ENCODE results near the gene PASK. TPM values are rescaled to one million over a fixed set of nuclear protein-coding genes. Genes with fewer than 3 reads are reported as not detected.

The PASK gene
- total and polyA plus RNA-seq, 2 experiments from 2014 or later = 0.56 to 2.1 TPM

DNA sequence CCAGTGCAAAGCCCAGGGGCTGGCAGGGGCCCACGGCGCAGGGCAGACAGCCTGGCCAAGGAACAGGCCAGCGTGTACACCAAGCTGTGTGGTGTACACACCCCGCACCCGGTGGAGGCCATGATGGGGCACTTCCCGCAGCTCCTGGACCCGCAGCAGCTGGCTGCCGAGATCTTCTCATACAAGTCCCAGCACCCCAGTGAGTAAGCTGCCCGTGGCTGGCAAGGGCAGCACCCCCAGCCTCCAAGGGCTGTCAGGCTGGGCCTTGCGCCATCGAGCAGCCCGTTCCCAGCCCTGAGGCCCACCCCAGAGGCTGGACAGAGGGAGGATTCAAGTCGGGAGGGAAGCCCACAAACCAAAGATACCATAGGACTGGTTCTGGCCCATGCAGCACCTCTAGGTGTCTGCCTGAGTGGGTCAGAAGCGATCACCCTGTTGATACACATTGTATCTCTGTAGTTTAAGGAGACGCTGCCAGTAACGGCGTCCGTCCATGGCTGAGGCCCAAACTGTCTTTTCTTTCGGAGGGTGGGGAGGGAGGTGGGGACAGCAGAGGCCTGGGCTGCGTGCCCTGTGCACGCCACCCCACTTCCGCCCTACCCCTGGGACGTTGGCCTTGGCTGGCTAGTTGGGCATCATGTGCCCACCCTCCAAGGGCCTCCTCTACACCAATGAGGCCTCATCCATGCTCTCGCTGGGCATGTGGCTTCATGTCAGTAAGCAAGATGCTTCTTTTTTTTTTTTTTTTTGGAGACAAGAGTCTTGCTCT is 30.4 kb downstream of the PASK start:
- H2AFZ ChIP-seq = no peak overlapping the region
- in situ Hi-C loops (cut with MboI) = no loop called here
- H3K9me3 ChIP-seq (ENCODE audit: low read depth) = no peaks in the 10 kb centered on the region
- no peaks in the 10 kb centered on the region for H3K27me3 ChIP-seq (replicated peaks; ENCODE audit: insufficient read depth)
- no peak overlapping the region for H3K27ac ChIP-seq
- H3K9me2 ChIP-seq (ENCODE audit: insufficient read depth) = no peaks in the 10 kb centered on the region
- no peak for TF ChIP-seq EZH2phosphoT487 (IDR thresholded peaks at IDR 0.05; ENCODE audit: insufficient read depth, low read depth)
- TF ChIP-seq EZH2 (IDR thresholded peaks at IDR 0.05; ENCODE audit: insufficient read depth, poor library complexity, severe bottlenecking) = no peak
- 89 to 91% methylated on average over 22 to 24 of the region's 24 CpGs for WGBS, 2 experiments (ENCODE audit: low coverage in 1 of 2, low lambda C conversion rate in 2 of 2, missing lambda C conversion rate in 2 of 2)
- no peaks in the 10 kb centered on the region for H3K36me3 ChIP-seq (ENCODE audit: low read depth)
- no peaks in the 10 kb centered on the region for H4K20me1 ChIP-seq (ENCODE audit: insufficient read depth)
- no peaks in the 10 kb centered on the region for H3K79me2 ChIP-seq (ENCODE audit: insufficient read depth)
- no peaks in the 10 kb centered on the region for H3K4me1 ChIP-seq (ENCODE audit: insufficient read depth)
- H3K4me2 ChIP-seq (ENCODE audit: unreplicated experiment) = no peak overlapping the region
- no peak overlapping the region for H3K9ac ChIP-seq
- peaks cover 5% of the 10 kb centered on the region; the same call in 1 of the 2 replicates for H3F3A ChIP-seq (ENCODE audit: insufficient read depth)
- H3K4me3 ChIP-seq = no peak overlapping the region
- no peak for DNase-seq

DNA sequence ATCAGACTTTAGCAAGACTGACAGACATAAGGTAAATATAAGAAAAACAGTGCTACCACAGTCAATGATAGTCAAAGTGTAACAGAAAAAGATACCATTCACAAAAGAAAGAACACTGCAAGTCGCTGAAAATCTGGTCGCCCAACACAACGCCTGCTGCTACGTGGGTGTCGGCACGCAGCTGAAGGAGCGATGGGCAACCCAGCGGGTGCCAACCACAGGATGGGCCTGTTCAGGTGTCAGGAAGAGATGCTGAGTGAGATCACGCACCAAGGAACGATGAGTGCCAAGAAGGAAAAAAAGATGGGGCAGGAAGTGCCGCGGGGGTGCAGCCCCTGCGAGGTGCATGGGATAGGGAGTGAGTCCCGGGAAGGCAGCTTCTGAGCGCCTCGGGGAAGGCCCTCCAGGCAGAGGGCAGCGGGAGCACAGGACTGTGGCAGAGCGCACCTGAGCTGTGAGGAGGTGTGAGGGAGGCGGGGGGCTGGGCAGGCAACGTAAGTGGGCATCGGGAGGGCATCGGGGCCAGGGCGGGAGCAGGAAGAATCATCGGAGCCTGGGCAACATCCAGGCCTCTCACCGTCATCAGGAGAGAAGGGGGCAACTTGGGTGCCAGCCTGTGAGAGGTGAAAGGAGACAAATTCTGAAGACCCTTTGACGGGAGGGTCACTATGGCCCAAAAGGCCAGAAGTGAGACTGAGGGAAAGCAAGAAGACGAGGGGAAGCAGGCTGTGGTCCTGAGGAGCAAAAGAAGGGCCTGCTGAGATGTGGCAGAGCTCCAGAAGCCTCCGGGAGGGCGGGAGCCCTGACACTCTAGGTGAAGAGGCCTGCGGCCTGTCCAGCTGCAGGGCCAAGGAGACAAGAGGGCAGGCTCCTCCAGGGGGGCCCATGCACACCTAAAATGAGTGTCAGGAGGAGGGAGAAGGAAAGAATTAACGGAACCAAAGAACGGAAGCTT is 32.4 kb downstream of the PASK start:
- H3K9me2 ChIP-seq (ENCODE audit: insufficient read depth) = no peaks in the 10 kb centered on the region
- H3K4me2 ChIP-seq (ENCODE audit: unreplicated experiment) = no peak overlapping the region
- H3K9ac ChIP-seq = no peak overlapping the region
- in situ Hi-C loops (cut with MboI) = no loop called here
- no peak overlapping the region for H3K27ac ChIP-seq
- DNase-seq = no peak
- no peak overlapping the region for H3K4me3 ChIP-seq
- peaks cover 5% of the 10 kb centered on the region; the same call in 1 of the 2 replicates for H3F3A ChIP-seq (ENCODE audit: insufficient read depth)
- H3K27me3 ChIP-seq (replicated peaks; ENCODE audit: insufficient read depth) = no peaks in the 10 kb centered on the region
- 87 to 89% methylated on average over 26 to 32 of the region's 32 CpGs for WGBS, 2 experiments (ENCODE audit: low coverage in 1 of 2, low lambda C conversion rate in 2 of 2, missing lambda C conversion rate in 2 of 2)
- TF ChIP-seq EZH2 (IDR thresholded peaks at IDR 0.05; ENCODE audit: insufficient read depth, poor library complexity, severe bottlenecking) (no peak), EZH2phosphoT487 (IDR thresholded peaks at IDR 0.05; ENCODE audit: insufficient read depth, low read depth) (no peak)
- H4K20me1 ChIP-seq (ENCODE audit: insufficient read depth) = no peaks in the 10 kb centered on the region
- H3K36me3 ChIP-seq (ENCODE audit: low read depth) = no peaks in the 10 kb centered on the region
- H3K79me2 ChIP-seq (ENCODE audit: insufficient read depth) = no peaks in the 10 kb centered on the region
- H3K4me1 ChIP-seq (ENCODE audit: insufficient read depth) = no peaks in the 10 kb centered on the region
- no peak overlapping the region for H2AFZ ChIP-seq
- no peaks in the 10 kb centered on the region for H3K9me3 ChIP-seq (ENCODE audit: low read depth)

GRCh38 chr2:241115361-241115760 is 33.9 kb downstream of the PASK start:
- DNase-seq = no peak
- H3K9me3 ChIP-seq (ENCODE audit: low read depth) = no peaks in the 10 kb centered on the region
- H3K4me1 ChIP-seq (ENCODE audit: insufficient read depth) = no peaks in the 10 kb centered on the region
- H3K79me2 ChIP-seq (ENCODE audit: insufficient read depth) = no peaks in the 10 kb centered on the region
- WGBS, 2 experiments (ENCODE audit: low coverage in 1 of 2, low lambda C conversion rate in 2 of 2, missing lambda C conversion rate in 2 of 2) = 93 to 100% methylated on average over 3 to 8 of the region's 8 CpGs
- no peaks in the 10 kb centered on the region for H3K36me3 ChIP-seq (ENCODE audit: low read depth)
- no peak for TF ChIP-seq EZH2 (IDR thresholded peaks at IDR 0.05; ENCODE audit: insufficient read depth, poor library complexity, severe bottlenecking)
- no peak for TF ChIP-seq EZH2phosphoT487 (IDR thresholded peaks at IDR 0.05; ENCODE audit: insufficient read depth, low read depth)
- H3K27ac ChIP-seq = no peak overlapping the region
- H2AFZ ChIP-seq = no peak overlapping the region
- no peak overlapping the region for H3K4me2 ChIP-seq (ENCODE audit: unreplicated experiment)
- H4K20me1 ChIP-seq (ENCODE audit: insufficient read depth) = no peaks in the 10 kb centered on the region
- H3K27me3 ChIP-seq (replicated peaks; ENCODE audit: insufficient read depth) = no peaks in the 10 kb centered on the region
- in situ Hi-C loops (cut with MboI) = no loop called here
- H3K9me2 ChIP-seq (ENCODE audit: insufficient read depth) = no peaks in the 10 kb centered on the region
- no peaks in the 10 kb centered on the region for H3F3A ChIP-seq (ENCODE audit: insufficient read depth)
- no peak overlapping the region for H3K4me3 ChIP-seq
- no peak overlapping the region for H3K9ac ChIP-seq

DNA sequence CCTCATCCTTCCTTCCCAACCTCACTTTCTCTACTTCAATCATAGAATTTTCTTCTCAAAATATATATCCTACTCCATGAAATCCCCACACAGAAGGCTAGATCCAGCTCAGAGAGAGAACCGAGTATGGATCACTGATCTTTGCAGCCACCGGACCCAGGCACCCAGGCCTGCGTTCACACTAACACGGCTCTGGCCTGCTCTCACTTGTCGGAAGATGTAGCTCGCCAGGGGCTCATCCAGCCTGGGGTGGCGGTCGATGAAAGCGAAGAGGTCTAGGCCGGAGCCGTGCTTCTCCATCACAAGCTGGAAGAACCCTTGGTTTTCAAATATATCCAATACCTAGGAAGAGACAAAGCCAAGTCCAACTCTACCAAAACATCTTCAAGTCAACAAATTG is 34.4 kb downstream of the PASK start:
- 91 to 96% methylated on average over 11 of the region's 11 CpGs for WGBS, 2 experiments (ENCODE audit: low coverage in 1 of 2, low lambda C conversion rate in 2 of 2, missing lambda C conversion rate in 2 of 2)
- Histone ChIP-seq H4K20me1 (ENCODE audit: insufficient read depth) (no peaks in the 10 kb centered on the region), H3K36me3 (ENCODE audit: low read depth) (no peaks in the 10 kb centered on the region), H3F3A (ENCODE audit: insufficient read depth) (no peaks in the 10 kb centered on the region), H3K4me3 (no peak overlapping the region), H3K79me2 (ENCODE audit: insufficient read depth) (no peaks in the 10 kb centered on the region), H3K27ac (no peak overlapping the region), H3K9ac (no peak overlapping the region), H2AFZ (no peak overlapping the region), H3K27me3 (replicated peaks; ENCODE audit: insufficient read depth) (no peaks in the 10 kb centered on the region), H3K9me3 (ENCODE audit: low read depth) (no peaks in the 10 kb centered on the region), H3K9me2 (ENCODE audit: insufficient read depth) (no peaks in the 10 kb centered on the region), H3K4me2 (ENCODE audit: unreplicated experiment) (no peak overlapping the region), H3K4me1 (ENCODE audit: insufficient read depth) (no peaks in the 10 kb centered on the region)
- TF ChIP-seq EZH2phosphoT487 (IDR thresholded peaks at IDR 0.05; ENCODE audit: insufficient read depth, low read depth) (no peak), EZH2 (IDR thresholded peaks at IDR 0.05; ENCODE audit: insufficient read depth, poor library complexity, severe bottlenecking) (no peak)
- DNase-seq = no peak
- in situ Hi-C loops (cut with MboI) = no loop called here
